ENCODE results near the gene AHDC1. TPM values are rescaled to one million over a fixed set of nuclear protein-coding genes. Genes with fewer than 3 reads are reported as not detected.

The AHDC1 gene
- total RNA-seq, 2 experiments from 2014 or later = 6.5 to 13.8 TPM

- no peaks in the 10 kb centered on the region for H3K9me3 ChIP-seq (ENCODE audit: low read length)
Measured at GRCh38 chr1:27596986-27597385, 7.0 kb downstream of the AHDC1 start.

GRCh38 chr1:27596261-27596660, 7.7 kb downstream of the AHDC1 start:
- no peak overlapping the region; the same call in 1 of the 2 replicates for H3K4me2 ChIP-seq (ENCODE audit: low read length)
- TF ChIP-seq EZH2phosphoT487 (IDR thresholded peaks at IDR 0.05; ENCODE audit: borderline replicate concordance, low read depth, low read length) (no peak), CTCF (conservative IDR thresholded peaks at IDR 0.05; ENCODE audit: low read length) (no peak)
- CTCF ChIA-PET (ENCODE audit: unreplicated experiment) = interaction anchor here (0.6 kb wide), 1 partner anchor 42 kb away, joined by 3 read pairs; no protein-coding TSS in a partner anchor
- no peaks in the 10 kb centered on the region; the same call in 1 of the 2 replicates for H3K79me2 ChIP-seq (ENCODE audit: insufficient read depth, low read depth, low read length)
- no peaks in the 10 kb centered on the region for H3K36me3 ChIP-seq (ENCODE audit: insufficient read depth, low read length)
- POLR2A ChIA-PET = interaction anchor here (0.8 kb wide), 1 partner anchor 13 kb away, joined by 3 read pairs; no protein-coding TSS in a partner anchor
- intact Hi-C loops (cut with micrococcal nuclease; ENCODE audit: unreplicated experiment) = no loop called here
- H3K4me3 ChIP-seq (ENCODE audit: low read depth, low read length, poor library complexity, severe bottlenecking) = no peak overlapping the region
- no peak for DNase-seq (ENCODE audit: low spot score)
- 0 out of 2 replicates have a peak, but pooled peaks cover 11% of the 10 kb centered on the region for H4K20me1 ChIP-seq (ENCODE audit: insufficient read depth, low read length)
- H3K9me3 ChIP-seq (ENCODE audit: low read length) = no peaks in the 10 kb centered on the region
- H3K9me2 ChIP-seq (ENCODE audit: insufficient read depth, low read length) = no peaks in the 10 kb centered on the region
- no peak overlapping the region for H3K27ac ChIP-seq (ENCODE audit: low read depth, low read length, poor library complexity, severe bottlenecking)
- H3K4me1 ChIP-seq (ENCODE audit: insufficient read depth, low read length, poor library complexity, severe bottlenecking) = peaks cover 52% of the 10 kb centered on the region
- no peak overlapping the region for H2AFZ ChIP-seq (ENCODE audit: low read length)
- no TSS peak for BruUV-seq (replicated peaks)

More at GRCh38 chr1:27596986-27597385, 7.0 kb downstream of the AHDC1 start:
- Histone ChIP-seq H4K20me1 (ENCODE audit: insufficient read depth, low read length) (0 out of 2 replicates have a peak, but pooled peaks cover 11% of the 10 kb centered on the region), H3K9me2 (ENCODE audit: insufficient read depth, low read length) (no peaks in the 10 kb centered on the region), H3K27ac (ENCODE audit: low read depth, low read length, poor library complexity, severe bottlenecking) (no peak overlapping the region), H3K4me3 (ENCODE audit: low read depth, low read length, poor library complexity, severe bottlenecking) (no peak overlapping the region), H3K4me2 (ENCODE audit: low read length) (peak overlapping the region; percentile 82), H3K36me3 (ENCODE audit: insufficient read depth, low read length) (no peaks in the 10 kb centered on the region), H3K4me1 (ENCODE audit: insufficient read depth, low read length, poor library complexity, severe bottlenecking) (peaks cover 59% of the 10 kb centered on the region), H3K79me2 (ENCODE audit: insufficient read depth, low read depth, low read length) (no peaks in the 10 kb centered on the region; the same call in 1 of the 2 replicates), H2AFZ (ENCODE audit: low read length) (no peak overlapping the region)
- TF ChIP-seq CTCF (conservative IDR thresholded peaks at IDR 0.05; ENCODE audit: low read length) (no peak), EZH2phosphoT487 (IDR thresholded peaks at IDR 0.05; ENCODE audit: borderline replicate concordance, low read depth, low read length) (no peak)
- CTCF ChIA-PET (ENCODE audit: unreplicated experiment) = no interaction called here
- POLR2A ChIA-PET = interaction anchor here (0.8 kb wide), 1 partner anchor 14 kb away, joined by 3 read pairs; no protein-coding TSS in a partner anchor
- DNase-seq (ENCODE audit: low spot score) = no peak
- no TSS peak for BruUV-seq (replicated peaks)
- intact Hi-C loops (cut with micrococcal nuclease; ENCODE audit: unreplicated experiment) = no loop called here

- ChIA-PET POLR2A (interaction anchor here (0.9 kb wide), 1 partner anchor 22 kb away, joined by 3 read pairs; no protein-coding TSS in a partner anchor), CTCF (ENCODE audit: unreplicated experiment) (interaction anchor here (0.6 kb wide), 1 partner anchor 41 kb away, joined by 3 read pairs; no protein-coding TSS in a partner anchor)
- Histone ChIP-seq H3K4me3 (ENCODE audit: low read depth, low read length, poor library complexity, severe bottlenecking) (no peak overlapping the region), H3K9me2 (ENCODE audit: insufficient read depth, low read length) (no peaks in the 10 kb centered on the region), H3K4me1 (ENCODE audit: insufficient read depth, low read length, poor library complexity, severe bottlenecking) (peaks cover 45% of the 10 kb centered on the region), H3K9me3 (ENCODE audit: low read length) (no peaks in the 10 kb centered on the region), H3K4me2 (ENCODE audit: low read length) (no peak overlapping the region), H2AFZ (ENCODE audit: low read length) (no peak overlapping the region), H3K79me2 (ENCODE audit: insufficient read depth, low read depth, low read length) (no peaks in the 10 kb centered on the region; the same call in 1 of the 2 replicates), H4K20me1 (ENCODE audit: insufficient read depth, low read length) (0 out of 2 replicates have a peak, but pooled peaks cover 11% of the 10 kb centered on the region), H3K27ac (ENCODE audit: low read depth, low read length, poor library complexity, severe bottlenecking) (no peak overlapping the region), H3K36me3 (ENCODE audit: insufficient read depth, low read length) (no peaks in the 10 kb centered on the region)
- DNase-seq (ENCODE audit: low spot score) = no peak
- no peak for TF ChIP-seq EZH2phosphoT487 (IDR thresholded peaks at IDR 0.05; ENCODE audit: borderline replicate concordance, low read depth, low read length)
- no peak for TF ChIP-seq CTCF (conservative IDR thresholded peaks at IDR 0.05; ENCODE audit: low read length)
- intact Hi-C loops (cut with micrococcal nuclease; ENCODE audit: unreplicated experiment) = no loop called here
- BruUV-seq (replicated peaks) = no TSS peak
Measured at GRCh38 chr1:27595597-27595996, 8.3 kb downstream of the AHDC1 start.
